Esophagus muscularis mucosa (tissue), 4 donors: ENCODE results near the gene ADCY1. TPM values are rescaled to one million over a fixed set of nuclear protein-coding genes. Genes with fewer than 3 reads are reported as not detected.
A peak's percentile ranks its signal among the peaks of the same experiment; 100 is the strongest.

ENCODE experiments used
- DNase-seq: peaks from one replicate; pipeline ENCODE4 v3.0.0-alpha.2; 2017; ENCODE audit errors: extremely low spot score
- H3K27ac ChIP-seq, 4 donors: fragments of 200-600 bp; sonication (generic); replicated peaks in 1 of 4; 1 replicate in 3 of 4; 2 replicates in 1 of 4; pipeline ENCODE4 v1.5.1; 2016 to 2019; ENCODE audit warnings: mild to moderate bottlenecking in 1 of 4
- H3K27me3 ChIP-seq, 4 donors: fragments of 200-600 bp; sonication (generic); one replicate each; pipeline versions ENCODE4 v1.5.1 to v1.6.0; 2016 to 2019
- H3K36me3 ChIP-seq, 4 donors: fragments of 200-600 bp; sonication (generic); one replicate each; pipeline ENCODE4 v1.5.1; 2016 to 2019
- H3K4me1 ChIP-seq, 4 donors: fragments of 200-600 bp; sonication (generic); one replicate each; pipeline ENCODE4 v1.5.1; 2016 to 2019
- H3K4me3 ChIP-seq, 4 donors: fragments of 200-600 bp; sonication (generic); 1 replicate in 2 of 4; 2 replicates in 2 of 4; pipeline ENCODE4 v1.5.1; 2016 to 2019; ENCODE audit warnings: mild to moderate bottlenecking in 4 of 4, moderate library complexity in 1 of 4
- H3K9me3 ChIP-seq, 4 donors: fragments of 200-600 bp; sonication (generic); 1 replicate in 3 of 4; 2 replicates in 1 of 4; pipeline ENCODE4 v1.5.1; 2016 to 2019
- EP300 ChIP-seq: sonication (generic); formaldehyde crosslinking; IDR thresholded peaks from one replicate; pipeline ENCODE4 v1.6.1; 2017; ENCODE audit warnings: antibody characterized with exemption
- POLR2A ChIP-seq: fragments of 450-650 bp; IDR thresholded peaks from one replicate; pipeline ENCODE4 v1.6.1; 2017; ENCODE audit warnings: antibody characterized with exemption, moderate library complexity, mild to moderate bottlenecking, low read depth
- POLR2AphosphoS5 ChIP-seq, 2 donors: sonication (generic); formaldehyde crosslinking; IDR thresholded peaks; one replicate each; pipeline ENCODE4 v1.6.1; 2017; ENCODE audit warnings: antibody characterized with exemption in 2 of 2
- WGBS: methylation state at CpG from one replicate; pipeline ENCODE4 v1.1.5; 2018; 5-methylcytosine and 5-hydroxymethylcytosine counted together
- intact Hi-C: fragments of 100-400 bp; cut with DNase I; formaldehyde crosslinking; loops from one replicate; pipeline ENCODE4 v1.15.1; 2023
- total RNA-seq, 4 donors: library from RNA; depleted of rRNA; stranded (reverse); fragments of >200 nt; gene quantifications; one replicate each; pipeline versions ENCODE4 v1.1.0 to v1.2.1, GENCODE V29; 2016
- TF ChIP-seq, protein P1 (sequence below), 3 experiments: fragments of 200-600 bp in 2 of 3; fragments of 450-650 bp in 1 of 3; sonication (generic) in 2 of 3; IDR thresholded peaks; one replicate each; pipeline ENCODE4 v1.5.1; 2017 to 2019; ENCODE audit warnings: antibody characterized with exemption in 3 of 3, mild to moderate bottlenecking in 2 of 3, moderate library complexity in 1 of 3

Gene ADCY1
- total RNA-seq, 4 donors from 2014 or later = 0.42 to 2.1 (median 1.2) TPM

DNA sequence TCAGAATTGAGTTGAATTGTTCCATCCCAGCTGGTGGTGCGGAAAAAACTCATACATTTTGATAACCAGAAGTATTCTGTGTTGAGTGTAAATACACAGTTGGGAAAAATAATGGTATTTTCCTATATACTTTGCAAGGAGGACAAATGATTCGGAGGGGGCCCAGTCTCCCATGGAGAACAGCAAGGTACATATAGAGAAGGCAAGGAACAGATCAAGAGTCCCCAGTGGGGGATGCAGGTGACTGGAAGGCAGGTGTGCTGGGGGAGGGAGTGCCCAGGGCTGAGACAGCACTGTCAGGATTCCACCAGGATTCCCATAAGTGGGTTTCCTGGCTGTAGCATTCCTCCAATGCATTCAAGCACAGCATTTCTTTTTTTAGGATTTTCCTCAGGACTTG is 10.8 kb upstream of the ADCY1 start:
- H3K27ac ChIP-seq = no peak overlapping the region
- no peaks in the 10 kb centered on the region for H3K36me3 ChIP-seq
- no peak overlapping the region for H3K4me3 ChIP-seq
- no peaks in the 10 kb centered on the region for H3K27me3 ChIP-seq
- peaks cover 10 to 20% (median 16%) of the 10 kb centered on the region in 4 donors for H3K4me1 ChIP-seq
- 92% methylated on average over 2 of the region's 2 CpGs for WGBS
- H3K9me3 ChIP-seq = peaks cover 0 to 18% (median 5%) of the 10 kb centered on the region in 4 donors
- TF ChIP-seq POLR2A (no peak), EP300 (no peak), POLR2AphosphoS5 (IDR thresholded peaks at IDR 0.05) (no peak)
- TF ChIP-seq, protein P1, sequence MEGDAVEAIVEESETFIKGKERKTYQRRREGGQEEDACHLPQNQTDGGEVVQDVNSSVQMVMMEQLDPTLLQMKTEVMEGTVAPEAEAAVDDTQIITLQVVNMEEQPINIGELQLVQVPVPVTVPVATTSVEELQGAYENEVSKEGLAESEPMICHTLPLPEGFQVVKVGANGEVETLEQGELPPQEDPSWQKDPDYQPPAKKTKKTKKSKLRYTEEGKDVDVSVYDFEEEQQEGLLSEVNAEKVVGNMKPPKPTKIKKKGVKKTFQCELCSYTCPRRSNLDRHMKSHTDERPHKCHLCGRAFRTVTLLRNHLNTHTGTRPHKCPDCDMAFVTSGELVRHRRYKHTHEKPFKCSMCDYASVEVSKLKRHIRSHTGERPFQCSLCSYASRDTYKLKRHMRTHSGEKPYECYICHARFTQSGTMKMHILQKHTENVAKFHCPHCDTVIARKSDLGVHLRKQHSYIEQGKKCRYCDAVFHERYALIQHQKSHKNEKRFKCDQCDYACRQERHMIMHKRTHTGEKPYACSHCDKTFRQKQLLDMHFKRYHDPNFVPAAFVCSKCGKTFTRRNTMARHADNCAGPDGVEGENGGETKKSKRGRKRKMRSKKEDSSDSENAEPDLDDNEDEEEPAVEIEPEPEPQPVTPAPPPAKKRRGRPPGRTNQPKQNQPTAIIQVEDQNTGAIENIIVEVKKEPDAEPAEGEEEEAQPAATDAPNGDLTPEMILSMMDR (IDR thresholded peaks at IDR 0.05) = no peak
- peak; percentile 29 for DNase-seq
- intact Hi-C loops = no loop called here

DNA sequence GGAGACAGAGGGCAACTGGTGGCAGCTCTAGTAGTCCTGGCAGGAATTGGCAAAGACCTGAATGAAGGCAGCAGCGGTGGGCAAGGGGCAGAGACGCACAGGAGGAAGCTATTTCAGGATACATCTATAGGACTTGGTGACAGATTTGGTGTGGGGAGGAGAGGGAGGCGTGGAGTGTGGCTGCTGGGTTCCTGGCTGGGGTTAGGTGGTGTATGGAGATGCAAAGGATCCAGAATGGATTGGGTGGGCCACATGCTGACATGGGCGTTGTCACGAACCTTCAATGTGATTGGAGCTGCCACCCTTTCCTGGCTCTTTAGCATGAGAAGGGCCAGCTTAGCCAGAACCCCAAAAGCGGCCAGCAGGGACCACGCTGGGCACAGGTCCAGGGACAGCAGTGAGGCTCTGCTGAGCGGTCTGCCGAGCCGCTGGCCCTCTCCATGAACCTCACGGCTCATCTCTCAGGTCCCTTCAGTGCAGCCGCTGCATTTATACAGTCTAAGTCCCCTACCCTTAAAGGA is 10.2 kb upstream of the ADCY1 start:
- WGBS = 32% methylated on average over 12 of the region's 12 CpGs
- TF ChIP-seq POLR2AphosphoS5 (IDR thresholded peaks at IDR 0.05) (no peak), EP300 (no peak), POLR2A (no peak)
- TF ChIP-seq, protein P1 (IDR thresholded peaks at IDR 0.05) = no peak
- no peaks in the 10 kb centered on the region for H3K36me3 ChIP-seq
- H3K27ac ChIP-seq = peak overlapping the region in 3 of 4 donors; percentile 36 to 55 (median 48)
- no peak for DNase-seq
- no peaks in the 10 kb centered on the region for H3K27me3 ChIP-seq
- peaks cover 0 to 17% (median 5%) of the 10 kb centered on the region in 4 donors for H3K9me3 ChIP-seq
- H3K4me3 ChIP-seq = peak overlapping the region; percentile 11 to 30 (median 24)
- intact Hi-C loops = no loop called here
- peaks cover 10 to 20% (median 16%) of the 10 kb centered on the region in 4 donors for H3K4me1 ChIP-seq

DNA sequence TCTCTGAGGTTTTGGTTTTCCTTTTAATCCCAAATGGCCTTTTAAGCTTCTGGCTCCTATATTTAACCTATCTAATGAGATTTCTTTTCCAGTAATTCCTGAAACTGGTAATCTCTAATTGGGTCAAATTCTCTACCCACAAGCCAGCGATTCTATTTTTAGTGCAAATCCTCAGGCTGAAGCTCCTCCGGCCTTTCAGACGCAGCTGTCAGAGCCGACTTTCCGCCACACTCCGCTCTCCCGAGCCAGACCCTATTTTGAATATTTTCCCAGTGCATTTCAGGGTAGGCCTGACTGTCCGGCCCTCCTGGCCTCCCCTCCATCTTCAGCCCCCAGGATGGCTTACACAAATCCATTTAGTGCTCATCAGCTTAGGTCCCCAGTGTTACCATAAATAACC is 9.7 kb upstream of the ADCY1 start:
- WGBS = 24% methylated on average over 8 of the region's 8 CpGs
- Histone ChIP-seq H3K4me1 (peaks cover 10 to 20% (median 16%) of the 10 kb centered on the region in 4 donors), H3K9me3 (peaks cover 0 to 12% (median 4%) of the 10 kb centered on the region in 4 donors), H3K27ac (peak overlapping the region in 3 of 4 donors; percentile 36 to 55 (median 48)), H3K4me3 (peak overlapping the region; percentile 11 to 30 (median 24)), H3K36me3 (no peaks in the 10 kb centered on the region), H3K27me3 (no peaks in the 10 kb centered on the region)
- TF ChIP-seq POLR2AphosphoS5 (IDR thresholded peaks at IDR 0.05) (no peak), EP300 (no peak), POLR2A (no peak)
- TF ChIP-seq, protein P1 (IDR thresholded peaks at IDR 0.05) = no peak
- intact Hi-C loops = no loop called here
- DNase-seq = no peak

DNA sequence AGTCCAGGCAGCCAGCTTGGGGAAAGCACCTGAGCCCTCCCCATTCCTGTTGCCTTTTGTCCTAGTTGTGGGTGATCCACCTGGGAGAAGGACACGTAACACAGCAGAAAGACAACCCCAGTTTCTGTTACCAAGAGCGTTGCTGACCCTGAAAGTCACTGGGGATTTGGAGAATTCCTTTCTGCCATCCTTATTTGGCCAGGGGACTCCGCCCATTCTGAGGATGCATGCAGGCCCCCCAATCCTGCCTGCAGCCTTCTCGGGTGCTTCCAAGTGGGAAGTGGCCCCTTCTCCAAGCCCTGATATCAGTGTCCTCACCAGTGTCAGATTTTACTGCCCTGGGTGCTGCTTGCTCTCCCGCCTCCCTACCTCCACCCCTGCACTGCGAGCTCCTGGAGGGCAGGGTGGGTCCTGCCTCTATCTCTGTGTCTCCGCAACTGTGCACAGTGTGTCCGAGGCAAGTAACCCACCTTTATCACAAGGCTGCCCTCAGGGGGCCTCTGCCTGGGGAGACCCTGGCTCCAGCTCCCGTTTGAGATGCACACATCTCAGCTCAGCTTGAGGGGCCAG is 9.2 kb upstream of the ADCY1 start:
- WGBS = 53% methylated on average over 7 of the region's 9 CpGs
- DNase-seq = no peak
- Histone ChIP-seq H3K27me3 (no peaks in the 10 kb centered on the region), H3K36me3 (no peaks in the 10 kb centered on the region), H3K4me3 (peak overlapping the region; percentile 11 to 30 (median 24)), H3K9me3 (peaks cover 0 to 7% (median 1%) of the 10 kb centered on the region in 4 donors), H3K4me1 (peaks cover 10 to 20% (median 16%) of the 10 kb centered on the region in 4 donors), H3K27ac (peak overlapping the region in 3 of 4 donors; percentile 36 to 55 (median 48))
- TF ChIP-seq EP300 = no peak
- TF ChIP-seq POLR2AphosphoS5 (IDR thresholded peaks at IDR 0.05) = no peak
- no peak for TF ChIP-seq POLR2A
- TF ChIP-seq, protein P1 (IDR thresholded peaks at IDR 0.05) = no peak
- intact Hi-C loops = no loop called here

DNA sequence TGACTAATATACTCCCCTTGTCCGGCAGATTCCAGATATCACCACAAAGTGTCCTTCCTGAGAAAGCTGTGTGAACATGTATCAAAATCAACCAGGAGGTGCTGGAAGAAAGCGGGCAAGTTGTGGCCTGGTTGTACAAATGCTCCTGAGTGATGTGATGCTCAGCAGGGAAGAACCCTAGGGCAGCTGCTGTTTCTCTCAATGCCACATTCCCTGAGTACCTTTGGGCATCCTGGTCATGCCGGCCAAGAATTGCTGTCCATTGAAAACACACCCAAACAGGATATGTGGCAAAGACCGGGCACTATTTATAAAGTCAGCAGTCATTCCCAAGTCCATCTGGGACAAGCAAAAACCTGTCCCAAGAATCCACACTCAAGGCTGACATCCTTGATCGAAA is 7.8 kb upstream of the ADCY1 start:
- TF ChIP-seq, protein P1 (IDR thresholded peaks at IDR 0.05) = no peak
- TF ChIP-seq POLR2A (no peak), EP300 (no peak), POLR2AphosphoS5 (IDR thresholded peaks at IDR 0.05) (no peak)
- no peaks in the 10 kb centered on the region for H3K36me3 ChIP-seq
- no peaks in the 10 kb centered on the region for H3K27me3 ChIP-seq
- 70% methylated on average over 5 of the region's 5 CpGs for WGBS
- H3K27ac ChIP-seq = no peak overlapping the region
- intact Hi-C loops = no loop called here
- no peak for DNase-seq
- no peak overlapping the region for H3K4me3 ChIP-seq
- no peaks in the 10 kb centered on the region for H3K9me3 ChIP-seq
- H3K4me1 ChIP-seq = peaks cover 10 to 20% (median 16%) of the 10 kb centered on the region in 4 donors
